GM21717 (cell line): ENCODE data around the gene ARAF.
A peak's percentile ranks its signal among the peaks of the same experiment; 100 is the strongest.

ENCODE experiments used
- ATAC-seq: cut with Tn5 transposase; IDR thresholded peaks from one replicate; pipeline ENCODE4 v1.9.1; 2021; ENCODE audit warnings: mild to moderate bottlenecking, moderate library complexity; ENCODE audit not compliant: unreplicated experiment

ARAF gene

DNA sequence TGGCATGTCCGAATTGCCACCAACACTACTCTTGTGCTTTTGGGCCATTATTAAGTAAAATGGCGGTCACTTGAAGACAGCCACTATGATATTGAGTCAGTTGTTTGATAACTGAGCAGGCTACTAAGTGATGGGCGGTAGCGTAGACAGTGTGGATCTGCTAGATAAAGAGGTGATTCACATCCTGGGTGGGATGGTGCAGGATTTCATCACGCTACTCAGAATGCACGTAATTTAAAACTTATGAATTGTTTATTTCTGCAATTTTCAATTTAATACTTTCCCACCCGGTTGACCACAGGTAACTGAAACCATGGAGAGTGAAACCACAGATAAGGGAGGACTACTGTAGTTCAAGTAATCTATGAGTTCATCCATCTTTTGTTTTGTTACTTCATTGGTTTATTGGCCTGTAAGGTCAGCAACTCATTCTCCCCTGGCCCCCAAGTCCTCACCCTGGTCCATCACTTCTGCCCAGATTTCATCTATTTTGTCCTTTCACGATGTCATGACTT is 2.9 kb downstream of the ARAF start:
- no peak for ATAC-seq

DNA sequence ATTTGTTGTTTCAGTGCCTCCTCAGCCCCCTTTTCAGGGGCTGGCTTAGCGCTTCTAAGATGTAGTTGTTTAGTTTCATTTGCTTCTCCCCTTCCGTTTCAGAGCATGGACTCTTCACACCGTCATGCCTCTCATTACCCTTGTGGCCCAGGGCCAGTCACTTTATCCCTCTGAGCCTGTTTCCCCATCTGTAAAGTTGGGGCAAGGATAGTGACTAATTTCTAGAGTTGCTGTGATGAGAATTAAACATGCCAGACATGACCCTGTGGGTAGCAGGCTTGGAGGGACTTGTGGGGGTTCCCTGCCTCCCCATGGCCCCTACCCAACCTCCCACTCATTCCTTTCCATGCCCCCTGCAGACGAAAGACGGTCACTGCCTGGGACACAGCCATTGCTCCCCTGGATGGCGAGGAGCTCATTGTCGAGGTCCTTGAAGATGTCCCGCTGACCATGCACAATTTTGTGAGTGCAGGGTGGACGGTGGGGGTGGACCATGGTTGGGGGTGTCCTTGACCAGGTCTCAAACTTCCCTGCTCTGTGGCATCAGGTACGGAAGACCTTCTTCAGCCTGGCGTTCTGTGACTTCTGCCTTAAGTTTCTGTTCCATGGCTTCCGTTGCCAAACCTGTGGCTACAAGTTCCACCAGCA is 3.6 kb downstream of the ARAF start:
- no peak for ATAC-seq

DNA sequence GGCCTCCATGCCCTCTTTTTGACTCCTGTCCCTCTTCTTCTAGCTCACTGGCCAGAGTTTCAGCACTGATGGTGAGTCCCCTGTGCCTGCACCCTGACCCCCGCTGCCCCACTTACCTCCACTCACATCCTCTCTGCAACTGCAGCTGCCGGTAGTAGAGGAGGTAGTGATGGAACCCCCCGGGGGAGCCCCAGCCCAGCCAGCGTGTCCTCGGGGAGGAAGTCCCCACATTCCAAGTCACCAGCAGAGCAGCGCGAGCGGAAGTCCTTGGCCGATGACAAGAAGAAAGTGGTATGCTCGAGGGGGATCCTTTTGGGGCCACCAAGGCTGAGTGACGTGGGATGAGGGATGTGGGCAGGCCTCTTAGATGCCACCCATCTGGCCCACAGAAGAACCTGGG is 5.8 kb downstream of the ARAF start:
- ATAC-seq: no peak

DNA sequence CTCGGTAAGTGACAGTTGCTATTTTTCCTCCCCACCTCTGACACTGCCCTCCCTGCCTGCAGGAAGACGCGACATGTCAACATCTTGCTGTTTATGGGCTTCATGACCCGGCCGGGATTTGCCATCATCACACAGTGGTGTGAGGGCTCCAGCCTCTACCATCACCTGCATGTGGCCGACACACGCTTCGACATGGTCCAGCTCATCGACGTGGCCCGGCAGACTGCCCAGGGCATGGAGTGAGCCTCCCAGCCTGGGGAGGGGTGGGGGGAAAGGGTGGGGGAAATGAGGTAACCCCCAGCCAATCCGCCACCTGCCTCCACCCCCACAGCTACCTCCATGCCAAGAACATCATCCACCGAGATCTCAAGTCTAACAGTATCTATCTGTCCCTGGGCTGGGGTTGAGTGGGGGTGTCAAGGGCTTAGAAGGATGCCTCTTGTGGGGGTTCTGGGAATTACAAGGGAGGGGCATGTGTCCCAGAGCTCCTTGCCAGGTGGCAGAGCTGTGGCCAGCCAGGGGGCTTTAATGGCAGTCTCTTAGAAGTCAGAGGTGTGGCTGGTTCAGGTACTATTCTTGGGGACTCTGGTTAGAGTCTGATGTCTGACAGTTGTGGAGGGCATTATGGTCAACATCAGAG is 7.8 kb downstream of the ARAF start:
- ATAC-seq: no peak

DNA sequence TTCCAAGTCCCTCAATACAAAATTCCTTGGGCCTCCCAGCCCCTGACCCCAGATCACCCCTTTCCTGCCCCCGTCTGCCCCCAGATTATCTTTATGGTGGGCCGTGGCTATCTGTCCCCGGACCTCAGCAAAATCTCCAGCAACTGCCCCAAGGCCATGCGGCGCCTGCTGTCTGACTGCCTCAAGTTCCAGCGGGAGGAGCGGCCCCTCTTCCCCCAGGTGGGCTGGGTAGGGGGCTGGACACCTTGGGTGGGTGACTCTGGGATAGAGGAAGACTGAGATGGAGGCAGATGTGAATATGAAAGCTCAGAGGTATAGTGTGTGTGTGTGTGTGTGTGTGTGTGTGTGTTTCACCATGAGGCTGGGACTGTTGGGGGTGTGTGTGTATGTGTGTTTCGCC is 9.8 kb downstream of the ARAF start:
- ATAC-seq: no peak

DNA sequence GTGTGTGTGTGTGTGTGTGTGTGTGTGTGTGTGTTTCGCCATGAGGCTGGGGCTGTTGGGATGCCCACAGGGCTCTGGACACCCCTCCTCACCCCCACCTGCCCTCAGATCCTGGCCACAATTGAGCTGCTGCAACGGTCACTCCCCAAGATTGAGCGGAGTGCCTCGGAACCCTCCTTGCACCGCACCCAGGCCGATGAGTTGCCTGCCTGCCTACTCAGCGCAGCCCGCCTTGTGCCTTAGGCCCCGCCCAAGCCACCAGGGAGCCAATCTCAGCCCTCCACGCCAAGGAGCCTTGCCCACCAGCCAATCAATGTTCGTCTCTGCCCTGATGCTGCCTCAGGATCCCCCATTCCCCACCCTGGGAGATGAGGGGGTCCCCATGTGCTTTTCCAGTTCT is 10.2 kb downstream of the ARAF start:
- ATAC-seq: no peak

DNA sequence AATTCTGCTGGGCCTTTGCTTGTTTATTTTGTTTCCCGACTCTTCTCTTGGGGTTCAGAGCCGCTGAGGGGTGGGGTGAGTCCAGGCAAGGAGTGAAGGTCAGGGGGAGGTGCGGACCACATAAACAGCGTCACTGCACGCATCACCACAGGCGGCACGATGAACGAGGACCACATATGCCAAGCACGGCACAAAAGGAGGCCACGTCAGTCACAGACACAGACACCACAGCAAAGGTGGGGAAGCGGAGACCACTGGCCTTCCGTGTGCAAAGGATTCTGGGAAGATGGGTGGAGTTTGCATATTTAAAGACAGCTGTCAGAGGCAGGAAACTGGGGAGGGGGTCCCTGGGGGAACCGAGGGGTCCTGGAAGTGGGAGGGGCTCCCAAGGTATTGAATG is 10.9 kb downstream of the ARAF start:
- ATAC-seq: no peak

DNA sequence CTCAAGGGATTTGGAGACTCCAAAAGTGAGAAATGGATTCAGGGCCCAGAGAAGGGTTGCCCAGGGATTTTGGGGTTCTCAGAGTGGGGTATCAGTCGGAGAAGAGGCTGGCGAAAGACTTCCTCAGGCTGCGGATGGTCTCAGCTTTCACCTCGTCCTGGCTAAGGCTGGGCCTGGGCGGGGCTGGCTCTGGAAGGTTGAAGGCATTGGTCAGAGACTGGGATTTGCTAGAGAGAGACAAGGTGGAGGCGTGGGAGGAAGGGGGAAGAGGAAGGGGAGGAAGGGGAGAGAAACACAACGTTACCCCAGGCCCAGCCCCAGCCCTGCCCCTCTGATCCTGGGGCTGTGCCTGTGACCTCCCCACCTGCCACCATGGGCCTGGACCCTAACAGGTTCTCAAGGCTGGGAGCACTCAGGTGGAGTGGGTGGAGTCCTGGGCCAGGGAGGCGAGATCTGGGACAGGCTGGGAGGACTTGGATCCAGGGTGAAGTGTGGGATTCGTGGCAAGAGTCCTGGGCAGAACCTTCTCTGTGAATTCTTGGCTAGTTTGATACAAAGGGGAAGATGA is 11.9 kb downstream of the ARAF start:
- ATAC-seq: no peak

DNA sequence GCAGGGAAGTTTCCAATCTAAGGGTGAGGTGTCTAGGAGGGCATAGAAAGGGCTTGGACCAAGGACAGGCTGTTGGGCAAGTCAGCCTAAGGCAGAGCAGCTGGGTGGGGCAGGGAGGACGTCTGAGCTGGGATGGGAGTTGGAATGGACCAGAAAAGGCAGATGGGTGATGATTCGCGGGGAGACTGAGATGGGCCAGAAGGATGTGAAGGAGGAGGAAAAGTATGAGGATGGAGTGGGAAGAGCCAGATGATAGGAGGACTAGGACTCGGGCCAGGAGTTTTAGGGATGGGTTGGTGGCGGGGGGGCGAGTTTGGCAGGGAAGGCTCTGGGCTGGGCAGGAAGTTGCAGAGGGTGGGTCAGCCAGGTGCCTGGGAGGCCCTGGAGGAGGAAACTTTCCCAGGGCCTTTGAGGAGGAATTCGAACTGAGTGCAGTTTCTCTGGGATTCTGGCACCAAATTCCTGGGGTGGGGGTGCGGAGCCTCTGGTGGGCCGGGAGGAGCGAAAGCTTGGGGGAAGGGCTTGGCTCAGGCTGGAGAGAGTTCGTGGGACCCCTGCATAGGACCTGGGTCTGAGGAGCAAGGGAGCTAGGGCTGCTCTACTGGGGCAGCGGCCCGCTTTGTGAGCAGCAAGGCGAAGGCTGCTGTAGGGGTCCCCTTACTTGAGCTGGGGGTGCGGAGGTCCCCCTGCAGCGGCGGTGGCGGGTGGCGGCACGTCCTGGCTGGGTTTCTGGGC is 12.5 kb downstream of the ARAF start:
- no peak for ATAC-seq

DNA sequence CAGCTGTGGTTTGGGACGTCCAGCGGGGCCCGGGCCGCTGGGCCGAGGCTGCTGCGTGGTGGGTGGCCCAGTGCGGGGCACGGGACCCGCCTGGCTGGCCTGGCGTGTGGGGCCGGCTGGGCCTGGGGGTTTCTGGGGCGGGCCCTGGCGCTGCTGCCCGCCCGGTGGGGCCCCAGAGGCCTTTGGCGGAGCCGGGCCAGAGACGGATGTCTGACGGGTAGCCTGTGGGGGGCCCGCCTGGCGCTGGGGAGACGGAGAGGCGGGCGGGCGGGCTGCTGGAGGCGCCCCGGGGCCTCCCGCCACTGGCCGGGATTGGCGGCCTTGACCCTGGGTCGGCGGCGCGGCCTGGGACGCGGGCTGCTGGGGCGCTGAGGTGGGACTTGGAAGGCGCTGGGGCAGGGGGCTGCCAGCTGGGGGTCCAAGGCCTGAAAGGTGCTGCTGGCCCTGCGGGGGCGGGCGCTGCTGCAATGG is 13.1 kb downstream of the ARAF start:
- no peak for ATAC-seq

DNA sequence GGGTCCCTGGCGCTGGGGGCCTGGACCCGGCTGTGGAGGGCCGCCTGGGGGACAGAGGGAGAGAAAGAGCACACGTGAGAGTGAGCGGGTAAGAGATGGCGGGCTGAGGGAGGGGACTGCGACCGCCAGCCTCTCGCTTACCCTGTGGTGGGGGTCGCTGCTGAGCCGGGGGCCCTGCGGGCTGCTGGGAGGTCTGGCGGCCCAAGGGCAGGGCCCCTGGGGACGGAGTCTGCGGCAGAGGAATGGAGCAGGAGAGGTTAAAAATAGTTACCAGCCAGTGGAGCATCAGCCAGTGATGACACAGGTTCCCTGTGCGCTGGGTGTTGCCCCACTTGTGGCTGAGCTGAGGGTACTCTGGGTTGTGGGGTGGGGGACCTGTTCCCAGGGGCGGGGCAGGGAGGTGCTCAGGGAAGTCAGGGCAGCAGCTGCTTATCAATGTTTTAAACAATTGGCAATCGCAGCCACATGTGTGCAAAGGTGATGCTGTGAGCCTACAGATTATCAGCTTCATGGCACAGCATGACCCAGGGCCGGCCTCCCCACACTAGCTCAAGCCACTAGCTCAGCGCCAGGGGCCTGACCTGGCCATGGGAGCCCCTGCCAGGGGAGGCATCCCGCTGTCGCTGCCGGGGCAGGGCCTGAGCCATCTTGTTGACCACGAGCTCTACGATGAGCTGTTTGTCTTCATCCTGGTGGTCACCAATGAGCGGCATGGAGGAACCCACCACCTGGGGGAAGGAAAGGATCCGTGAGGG is 13.7 kb downstream of the ARAF start:
- no peak for ATAC-seq

DNA sequence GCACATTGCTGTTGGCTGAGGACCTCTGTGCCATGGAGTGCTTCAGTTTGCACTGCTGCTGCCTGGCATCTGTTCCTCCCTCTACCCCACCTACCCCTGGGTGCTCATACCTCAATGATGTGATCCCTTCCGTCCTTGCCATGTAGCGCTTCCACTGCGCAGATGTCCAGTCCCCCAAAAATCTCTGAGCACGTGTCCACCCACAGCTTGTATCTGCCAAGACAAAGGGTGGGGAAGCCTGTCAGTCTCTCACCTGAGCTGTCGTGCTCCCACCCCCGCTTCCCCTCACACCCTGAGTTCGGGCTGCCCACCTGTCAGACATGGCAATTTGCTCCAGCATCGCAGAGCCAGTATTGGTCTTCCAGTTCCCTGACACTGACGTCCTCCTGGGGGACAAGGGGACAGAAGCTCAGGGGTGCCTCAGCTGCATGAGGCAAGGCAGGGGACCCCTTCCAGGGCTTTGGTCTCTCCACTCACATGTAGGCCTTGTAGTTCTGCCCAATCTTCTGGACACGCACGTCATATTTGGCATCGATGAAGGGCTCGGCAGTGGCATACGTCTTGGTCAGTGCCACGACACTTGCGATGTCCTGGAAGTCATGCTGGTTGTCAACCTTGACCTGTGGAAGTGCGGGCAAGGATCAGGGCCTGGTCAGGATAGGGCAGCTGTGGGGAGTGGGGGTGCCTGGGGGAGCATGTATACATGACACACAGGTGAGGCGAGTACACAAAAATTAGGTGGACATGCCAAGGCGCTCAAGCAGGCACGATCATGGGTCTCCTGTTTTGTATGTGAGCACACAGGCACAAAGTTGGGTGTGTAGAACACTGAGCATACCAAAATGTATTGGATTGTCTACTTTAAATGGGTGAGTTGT is 15.3 kb downstream of the ARAF start:
- no peak for ATAC-seq

DNA sequence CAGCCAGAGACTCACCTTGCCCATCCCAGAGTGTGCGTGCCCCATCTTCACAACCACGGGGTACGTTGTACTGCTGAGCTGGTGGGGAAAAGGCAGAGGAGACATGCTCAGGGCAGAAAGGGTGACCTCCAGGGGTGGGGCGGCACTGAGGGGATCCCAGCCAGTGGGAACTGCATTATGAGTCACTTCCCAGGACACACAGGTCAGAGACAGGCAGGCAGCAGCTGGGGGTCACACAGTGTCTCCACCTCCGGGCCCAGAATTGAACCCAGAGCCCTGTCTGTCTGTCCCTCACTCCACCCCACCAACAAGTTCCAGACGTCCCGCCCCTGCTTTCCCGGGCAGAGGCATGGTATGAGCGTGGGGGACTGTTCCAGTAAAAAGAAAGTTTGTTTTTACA is 16.4 kb downstream of the ARAF start:
- ATAC-seq: no peak

DNA sequence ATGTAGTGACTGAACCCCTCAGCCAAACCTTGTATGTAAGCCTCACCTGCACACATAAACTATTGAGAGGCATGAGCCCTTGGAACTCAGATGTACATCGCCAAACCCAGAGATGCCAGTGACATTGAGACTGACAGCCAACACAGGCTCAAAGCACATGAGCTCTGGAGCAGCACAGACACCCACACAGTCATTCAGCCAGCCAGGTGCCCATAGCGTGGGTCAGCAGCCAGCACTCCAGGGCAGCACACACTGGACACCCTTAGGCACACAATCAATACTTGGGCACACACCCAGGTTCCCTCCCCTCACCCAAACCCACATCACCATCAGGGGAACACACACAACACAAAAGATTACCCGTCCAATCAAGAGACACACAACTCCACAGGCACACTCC is 16.9 kb downstream of the ARAF start:
- ATAC-seq: no peak

DNA sequence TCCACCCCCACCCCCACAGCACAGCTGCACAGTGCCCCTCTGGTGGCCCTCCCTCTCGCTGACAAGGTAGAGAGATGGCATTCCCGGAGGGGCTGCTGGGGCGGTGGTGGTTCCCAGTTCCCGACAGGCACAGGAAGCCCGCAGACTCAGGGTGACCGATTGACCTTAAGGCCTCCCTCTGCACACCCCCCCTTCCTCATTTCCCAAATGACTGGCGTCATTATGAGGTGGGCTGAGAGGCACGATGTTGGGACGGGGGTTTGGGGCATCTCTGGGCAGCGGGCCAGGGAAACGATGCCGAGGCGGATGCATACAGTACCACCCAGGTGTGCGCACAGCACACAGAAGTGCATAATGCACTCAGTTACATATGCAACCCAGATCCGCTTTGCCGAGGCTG is 17.7 kb downstream of the ARAF start:
- no peak for ATAC-seq

DNA sequence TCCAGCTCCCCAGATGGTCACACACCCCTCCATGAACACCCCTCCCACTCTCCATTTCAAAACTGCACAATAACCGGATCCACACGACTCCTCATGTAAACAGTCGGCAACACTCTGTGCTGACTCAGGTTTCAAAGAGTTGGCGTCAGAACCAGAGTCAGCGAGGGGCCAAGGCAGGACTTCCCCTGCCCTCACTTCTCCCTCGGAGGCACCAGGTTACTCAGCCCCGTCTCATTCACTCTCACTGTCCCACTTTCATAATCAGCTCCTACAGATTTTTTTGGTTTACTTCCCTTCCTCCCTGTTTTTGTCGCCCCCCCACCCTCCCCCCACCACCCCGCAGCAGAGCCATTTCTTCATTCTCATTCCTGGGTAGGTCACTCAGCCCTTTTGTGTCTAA is 18.5 kb downstream of the ARAF start:
- ATAC-seq: no peak

DNA sequence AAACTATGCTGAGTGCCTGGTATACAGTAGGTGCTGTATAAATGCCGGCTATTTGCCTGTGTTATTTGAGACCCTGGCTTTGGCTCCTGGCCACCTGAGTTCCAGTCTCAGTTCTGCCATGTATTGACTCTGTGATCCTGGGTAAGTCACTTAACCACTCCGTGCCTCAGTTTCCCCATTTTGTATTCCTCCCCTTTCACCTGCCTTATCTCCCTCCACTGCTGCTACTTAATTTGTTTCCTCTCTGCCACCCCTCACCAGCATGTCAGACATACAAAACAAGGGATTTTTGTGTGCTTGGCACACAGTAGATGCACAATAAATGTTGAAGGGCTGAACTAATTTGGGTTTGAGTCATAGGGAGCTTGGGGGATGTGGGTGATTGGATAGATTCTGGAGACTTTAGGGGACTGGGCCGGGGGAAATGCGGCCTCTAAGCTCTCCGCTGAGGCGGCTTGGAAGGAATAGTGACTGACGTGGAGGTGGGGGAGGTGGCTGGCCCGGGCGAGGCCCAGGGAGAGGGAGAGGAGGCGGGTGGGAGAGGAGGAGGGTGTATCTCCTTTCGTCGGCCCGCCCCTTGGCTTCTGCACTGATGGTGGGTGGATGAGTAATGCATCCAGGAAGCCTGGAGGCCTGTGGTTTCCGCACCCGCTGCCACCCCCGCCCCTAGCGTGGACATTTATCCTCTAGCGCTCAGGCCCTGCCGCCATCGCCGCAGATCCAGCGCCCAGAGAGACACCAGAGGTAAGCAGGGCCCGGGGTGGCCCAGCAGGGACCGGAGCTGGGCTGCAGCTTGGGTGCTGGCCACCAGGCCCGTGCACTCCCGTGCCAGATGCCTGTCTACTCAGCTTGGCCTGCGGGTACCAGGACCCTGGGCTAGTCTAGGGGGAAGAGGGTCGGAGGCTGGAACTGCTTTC is 21.0 kb downstream of the ARAF start, which contains the start of gene TIMP1:
Gene TIMP1, plus strand, starts transcription at position 706 of the 917 bp plus-strand sequence. CDS start 980 bp downstream, outside the sequence.
- ATAC-seq: peak; percentile 72

DNA sequence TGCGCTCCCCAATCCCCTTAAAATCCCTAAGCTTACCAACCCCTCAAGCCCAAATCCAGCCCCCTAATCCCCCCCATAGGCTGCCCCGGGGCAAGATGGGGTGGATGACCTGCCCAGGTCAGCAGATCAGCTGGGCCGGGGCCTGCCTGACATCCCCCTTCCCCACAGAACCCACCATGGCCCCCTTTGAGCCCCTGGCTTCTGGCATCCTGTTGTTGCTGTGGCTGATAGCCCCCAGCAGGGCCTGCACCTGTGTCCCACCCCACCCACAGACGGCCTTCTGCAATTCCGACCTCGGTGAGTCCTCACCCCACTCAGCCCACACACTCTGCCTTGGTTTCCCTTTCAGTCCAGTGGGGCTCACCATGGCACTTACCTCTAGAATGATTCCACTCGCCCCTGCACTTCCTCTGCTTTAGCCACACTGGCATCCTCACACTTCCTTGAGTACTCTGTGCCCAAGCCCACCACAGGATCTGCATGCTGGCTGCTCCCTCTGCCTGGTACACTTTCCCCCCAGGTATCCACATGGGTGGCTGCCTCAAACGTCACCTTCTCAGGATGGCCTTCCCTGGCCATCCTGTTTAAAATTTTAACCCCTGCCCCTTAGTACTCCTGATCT is 22.3 kb downstream of the ARAF start:
- ATAC-seq: no peak
